Astrocyte (in vitro differentiated cells and primary cell): ENCODE results near the gene PPP1R15A.

ENCODE experiments used
- EZH2 ChIP-seq: IDR thresholded peaks from 2 replicates; pipeline ENCODE4 v1.6.1; 2012; ENCODE audit warnings: mild to moderate bottlenecking, low read length, inconsistent platforms; ENCODE audit not compliant: insufficient read depth
- TF ChIP-seq, protein P1 (sequence below): IDR thresholded peaks from 2 replicates; pipeline ENCODE4 v1.5.1; 2011; ENCODE audit warnings: low read depth, mild to moderate bottlenecking, inconsistent platforms, low read length, moderate library complexity; ENCODE audit not compliant: insufficient read depth

DNA sequence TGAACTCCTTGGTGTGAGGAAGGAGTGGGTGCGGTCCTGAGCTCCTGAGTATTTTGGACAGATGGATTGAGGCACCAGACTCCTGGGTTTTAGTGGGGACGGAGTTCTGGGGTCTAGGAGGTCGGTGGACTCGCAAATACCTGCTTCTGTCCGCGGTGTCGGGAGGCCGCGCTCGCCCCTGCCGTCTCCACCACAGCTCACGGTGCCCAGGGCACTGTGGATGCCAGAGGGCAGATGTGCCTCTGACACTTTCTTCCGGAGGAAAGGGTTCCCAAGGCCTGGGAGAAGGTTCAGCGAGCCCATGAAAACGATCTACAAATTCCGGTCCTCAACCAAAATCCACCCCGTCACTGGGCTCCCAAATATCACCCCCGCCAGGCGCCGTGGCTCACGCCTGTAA, 23.0 kb downstream of the PPP1R15A start:
- TF ChIP-seq, protein P1, sequence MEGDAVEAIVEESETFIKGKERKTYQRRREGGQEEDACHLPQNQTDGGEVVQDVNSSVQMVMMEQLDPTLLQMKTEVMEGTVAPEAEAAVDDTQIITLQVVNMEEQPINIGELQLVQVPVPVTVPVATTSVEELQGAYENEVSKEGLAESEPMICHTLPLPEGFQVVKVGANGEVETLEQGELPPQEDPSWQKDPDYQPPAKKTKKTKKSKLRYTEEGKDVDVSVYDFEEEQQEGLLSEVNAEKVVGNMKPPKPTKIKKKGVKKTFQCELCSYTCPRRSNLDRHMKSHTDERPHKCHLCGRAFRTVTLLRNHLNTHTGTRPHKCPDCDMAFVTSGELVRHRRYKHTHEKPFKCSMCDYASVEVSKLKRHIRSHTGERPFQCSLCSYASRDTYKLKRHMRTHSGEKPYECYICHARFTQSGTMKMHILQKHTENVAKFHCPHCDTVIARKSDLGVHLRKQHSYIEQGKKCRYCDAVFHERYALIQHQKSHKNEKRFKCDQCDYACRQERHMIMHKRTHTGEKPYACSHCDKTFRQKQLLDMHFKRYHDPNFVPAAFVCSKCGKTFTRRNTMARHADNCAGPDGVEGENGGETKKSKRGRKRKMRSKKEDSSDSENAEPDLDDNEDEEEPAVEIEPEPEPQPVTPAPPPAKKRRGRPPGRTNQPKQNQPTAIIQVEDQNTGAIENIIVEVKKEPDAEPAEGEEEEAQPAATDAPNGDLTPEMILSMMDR: no peak
- TF ChIP-seq EZH2: no peak
